ENCODE results near the gene MRPS27.
A peak's percentile ranks its signal among the peaks of the same experiment; 100 is the strongest.

MRPS27 gene

GRCh38 chr5:72234868-72235267, 85.2 kb downstream of the MRPS27 start:
- Histone ChIP-seq H3K56ac (ENCODE audit: low read length) (no peak overlapping the region), H3K4me3 (ENCODE audit: low read length) (no peak overlapping the region), H2AK5ac (ENCODE audit: low read length) (no peak overlapping the region), H4K8ac (ENCODE audit: low read depth, low read length) (no peak overlapping the region), H3K27me3 (ENCODE audit: insufficient read depth, low read length, poor library complexity) (no peaks in the 10 kb centered on the region), H3K4ac (ENCODE audit: low read depth, low read length) (no peak overlapping the region), H3K9ac (ENCODE audit: low read length) (no peak overlapping the region), H3K18ac (ENCODE audit: low read length) (peak overlapping the region; percentile 39), H3K27ac (ENCODE audit: low read depth, low read length) (no peak overlapping the region), H4K5ac (ENCODE audit: low read length) (no peak overlapping the region), H3K4me2 (ENCODE audit: low read length) (no peak overlapping the region), H2BK120ac (ENCODE audit: low read depth, low read length) (no peak overlapping the region), H3K79me1 (ENCODE audit: low read length) (no peaks in the 10 kb centered on the region), H3K23ac (ENCODE audit: low read length) (no peak overlapping the region), H3K36me3 (ENCODE audit: control insufficient read depth, insufficient read depth, low read length) (no peaks in the 10 kb centered on the region), H2BK15ac (replicated peaks; ENCODE audit: low read depth) (no peak overlapping the region), H3K4me1 (ENCODE audit: control insufficient read depth, low read depth, low read length) (no peaks in the 10 kb centered on the region), H3K79me2 (ENCODE audit: control insufficient read depth, insufficient read depth, low read length) (no peaks in the 10 kb centered on the region), H2BK5ac (ENCODE audit: low read length) (no peak overlapping the region)
- whole genome bisulfite sequencing (ENCODE audit: extremely low coverage, insufficient coverage, low lambda C conversion rate) = no CpG with 5 or more reads among the region's 1 CpG
- no peak for DNase-seq

DNA sequence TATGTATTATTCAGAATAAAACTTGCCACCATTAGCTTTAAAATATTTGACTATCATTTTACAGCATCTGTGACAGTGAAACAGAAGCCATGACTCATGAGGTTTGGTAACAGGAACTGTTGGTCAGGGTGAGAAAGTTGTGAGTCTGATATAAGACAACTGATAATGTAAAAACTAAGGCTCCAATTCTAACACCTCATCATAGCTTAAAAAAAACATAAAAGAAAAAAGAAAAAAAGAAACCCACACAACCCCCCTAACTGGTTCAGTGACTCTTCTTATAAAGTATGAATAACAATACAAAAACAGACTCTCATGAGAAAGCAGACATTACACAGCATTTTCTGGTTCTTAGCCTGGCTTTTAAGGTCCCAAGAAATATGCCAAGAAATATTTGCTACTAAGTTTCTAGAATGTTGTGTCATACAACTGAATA, 85.8 kb downstream of the MRPS27 start:
- no peak overlapping the region for H3K4me2 ChIP-seq (ENCODE audit: low read length)

GRCh38 chr5:72233835-72234234, 86.2 kb downstream of the MRPS27 start:
- Histone ChIP-seq H3K4me3 (ENCODE audit: low read length) (no peak overlapping the region), H3K4ac (ENCODE audit: low read depth, low read length) (no peak overlapping the region), H3K18ac (ENCODE audit: low read length) (no peak overlapping the region), H2AK5ac (ENCODE audit: low read length) (no peak overlapping the region), H3K79me2 (ENCODE audit: control insufficient read depth, insufficient read depth, low read length) (no peaks in the 10 kb centered on the region), H3K56ac (ENCODE audit: low read length) (no peak overlapping the region), H2BK120ac (ENCODE audit: low read depth, low read length) (no peak overlapping the region), H3K79me1 (ENCODE audit: low read length) (no peaks in the 10 kb centered on the region), H3K27ac (ENCODE audit: low read depth, low read length) (no peak overlapping the region), H4K8ac (ENCODE audit: low read depth, low read length) (no peak overlapping the region), H3K4me2 (ENCODE audit: low read length) (no peak overlapping the region), H3K9ac (ENCODE audit: low read length) (no peak overlapping the region), H3K4me1 (ENCODE audit: control insufficient read depth, low read depth, low read length) (no peaks in the 10 kb centered on the region), H2BK5ac (ENCODE audit: low read length) (no peak overlapping the region), H3K36me3 (ENCODE audit: control insufficient read depth, insufficient read depth, low read length) (no peaks in the 10 kb centered on the region), H3K27me3 (ENCODE audit: insufficient read depth, low read length, poor library complexity) (no peaks in the 10 kb centered on the region), H2BK15ac (replicated peaks; ENCODE audit: low read depth) (no peak overlapping the region), H4K5ac (ENCODE audit: low read length) (no peak overlapping the region), H3K23ac (ENCODE audit: low read length) (no peak overlapping the region)
- WGBS (ENCODE audit: extremely low coverage, insufficient coverage, low lambda C conversion rate) = 100% methylated on average over 1 of the region's 1 CpG
- no peak for DNase-seq

More for the DNA sequence above, 85.8 kb downstream of the MRPS27 start:
- Histone ChIP-seq H2BK120ac (ENCODE audit: low read depth, low read length) (no peak overlapping the region), H2AK5ac (ENCODE audit: low read length) (no peak overlapping the region), H3K4me3 (ENCODE audit: low read length) (no peak overlapping the region), H2BK5ac (ENCODE audit: low read length) (no peak overlapping the region), H3K56ac (ENCODE audit: low read length) (no peak overlapping the region), H3K79me2 (ENCODE audit: control insufficient read depth, insufficient read depth, low read length) (no peaks in the 10 kb centered on the region), H3K36me3 (ENCODE audit: control insufficient read depth, insufficient read depth, low read length) (no peaks in the 10 kb centered on the region), H3K27me3 (ENCODE audit: insufficient read depth, low read length, poor library complexity) (no peaks in the 10 kb centered on the region), H3K4ac (ENCODE audit: low read depth, low read length) (no peak overlapping the region), H3K79me1 (ENCODE audit: low read length) (no peaks in the 10 kb centered on the region), H4K8ac (ENCODE audit: low read depth, low read length) (no peak overlapping the region), H3K27ac (ENCODE audit: low read depth, low read length) (no peak overlapping the region), H4K5ac (ENCODE audit: low read length) (no peak overlapping the region), H3K23ac (ENCODE audit: low read length) (no peak overlapping the region), H3K9ac (ENCODE audit: low read length) (no peak overlapping the region), H3K4me1 (ENCODE audit: control insufficient read depth, low read depth, low read length) (no peaks in the 10 kb centered on the region), H3K18ac (ENCODE audit: low read length) (no peak overlapping the region), H2BK15ac (replicated peaks; ENCODE audit: low read depth) (no peak overlapping the region)
- peak; percentile 55 for DNase-seq

DNA sequence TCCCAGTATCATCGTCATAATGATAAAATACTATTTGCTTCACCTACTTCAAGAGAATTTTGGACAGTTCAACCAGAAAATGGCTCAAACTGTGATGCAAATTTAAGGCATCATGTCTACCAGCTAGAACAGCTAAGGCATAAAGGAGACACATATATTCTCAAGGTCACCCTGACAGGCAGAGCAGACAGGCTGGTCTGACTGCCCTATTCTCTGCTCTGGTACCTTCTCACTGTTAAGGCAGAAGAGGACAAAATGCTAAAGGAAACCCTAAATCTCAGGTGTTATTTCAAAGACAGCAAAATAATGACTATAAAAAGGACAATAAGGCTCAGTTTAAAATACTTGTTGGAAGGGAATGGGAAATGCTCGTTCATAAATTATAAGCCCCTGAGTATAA, 87.2 kb downstream of the MRPS27 start:
- Histone ChIP-seq H4K5ac (ENCODE audit: low read length) (no peak overlapping the region), H3K4me1 (ENCODE audit: control insufficient read depth, low read depth, low read length) (no peaks in the 10 kb centered on the region), H3K4me3 (ENCODE audit: low read length) (no peak overlapping the region), H2BK120ac (ENCODE audit: low read depth, low read length) (no peak overlapping the region), H3K27me3 (ENCODE audit: insufficient read depth, low read length, poor library complexity) (no peaks in the 10 kb centered on the region), H3K36me3 (ENCODE audit: control insufficient read depth, insufficient read depth, low read length) (no peaks in the 10 kb centered on the region), H4K8ac (ENCODE audit: low read depth, low read length) (no peak overlapping the region), H3K9ac (ENCODE audit: low read length) (no peak overlapping the region), H3K23ac (ENCODE audit: low read length) (no peak overlapping the region), H3K56ac (ENCODE audit: low read length) (no peak overlapping the region), H3K4me2 (ENCODE audit: low read length) (no peak overlapping the region), H3K79me1 (ENCODE audit: low read length) (no peaks in the 10 kb centered on the region), H3K79me2 (ENCODE audit: control insufficient read depth, insufficient read depth, low read length) (no peaks in the 10 kb centered on the region), H3K27ac (ENCODE audit: low read depth, low read length) (no peak overlapping the region), H2BK15ac (replicated peaks; ENCODE audit: low read depth) (no peak overlapping the region), H3K4ac (ENCODE audit: low read depth, low read length) (no peak overlapping the region), H2AK5ac (ENCODE audit: low read length) (no peak overlapping the region), H2BK5ac (ENCODE audit: low read length) (no peak overlapping the region), H3K18ac (ENCODE audit: low read length) (no peak overlapping the region)
- no CpG with 5 or more reads among the region's 2 CpGs for WGBS (ENCODE audit: extremely low coverage, insufficient coverage, low lambda C conversion rate)
- no peak for DNase-seq

- H3K4me3 ChIP-seq (ENCODE audit: low read length) = no peak overlapping the region
- H3K36me3 ChIP-seq (ENCODE audit: control insufficient read depth, insufficient read depth, low read length) = no peaks in the 10 kb centered on the region
- no peak overlapping the region for H3K23ac ChIP-seq (ENCODE audit: low read length)
- no CpG with 5 or more reads among the region's 6 CpGs for WGBS (ENCODE audit: extremely low coverage, insufficient coverage, low lambda C conversion rate)
- H2BK120ac ChIP-seq (ENCODE audit: low read depth, low read length) = no peak overlapping the region
- H4K5ac ChIP-seq (ENCODE audit: low read length) = no peak overlapping the region
- H2AK5ac ChIP-seq (ENCODE audit: low read length) = no peak overlapping the region
- H3K79me1 ChIP-seq (ENCODE audit: low read length) = no peaks in the 10 kb centered on the region
- no peak overlapping the region for H2BK15ac ChIP-seq (replicated peaks; ENCODE audit: low read depth)
- no peak overlapping the region for H2BK5ac ChIP-seq (ENCODE audit: low read length)
- H3K18ac ChIP-seq (ENCODE audit: low read length) = no peak overlapping the region
- H3K4ac ChIP-seq (ENCODE audit: low read depth, low read length) = no peak overlapping the region
- no peak overlapping the region for H3K56ac ChIP-seq (ENCODE audit: low read length)
- H3K4me1 ChIP-seq (ENCODE audit: control insufficient read depth, low read depth, low read length) = no peaks in the 10 kb centered on the region
- H3K79me2 ChIP-seq (ENCODE audit: control insufficient read depth, insufficient read depth, low read length) = no peaks in the 10 kb centered on the region
- DNase-seq = no peak
- H3K27ac ChIP-seq (ENCODE audit: low read depth, low read length) = no peak overlapping the region
- no peaks in the 10 kb centered on the region for H3K27me3 ChIP-seq (ENCODE audit: insufficient read depth, low read length, poor library complexity)
- H3K9ac ChIP-seq (ENCODE audit: low read length) = no peak overlapping the region
- H4K8ac ChIP-seq (ENCODE audit: low read depth, low read length) = no peak overlapping the region
- no peak overlapping the region for H3K4me2 ChIP-seq (ENCODE audit: low read length)
Observed at GRCh38 chr5:72231991-72232703, 87.9 kb downstream of the MRPS27 start.

- H3K79me1 ChIP-seq (ENCODE audit: low read length) = no peaks in the 10 kb centered on the region
- H3K23ac ChIP-seq (ENCODE audit: low read length) = no peak overlapping the region
- H4K5ac ChIP-seq (ENCODE audit: low read length) = no peak overlapping the region
- H2BK15ac ChIP-seq (replicated peaks; ENCODE audit: low read depth) = no peak overlapping the region
- DNase-seq = no peak
- no peak overlapping the region for H3K18ac ChIP-seq (ENCODE audit: low read length)
- H3K4ac ChIP-seq (ENCODE audit: low read depth, low read length) = no peak overlapping the region
- H2BK5ac ChIP-seq (ENCODE audit: low read length) = no peak overlapping the region
- WGBS (ENCODE audit: extremely low coverage, insufficient coverage, low lambda C conversion rate) = no CpG with 5 or more reads among the region's 3 CpGs
- H3K9ac ChIP-seq (ENCODE audit: low read length) = no peak overlapping the region
- H3K56ac ChIP-seq (ENCODE audit: low read length) = no peak overlapping the region
- H2AK5ac ChIP-seq (ENCODE audit: low read length) = no peak overlapping the region
- H3K27me3 ChIP-seq (ENCODE audit: insufficient read depth, low read length, poor library complexity) = no peaks in the 10 kb centered on the region
- H3K4me1 ChIP-seq (ENCODE audit: control insufficient read depth, low read depth, low read length) = no peaks in the 10 kb centered on the region
- no peak overlapping the region for H3K4me3 ChIP-seq (ENCODE audit: low read length)
- peaks cover 3% of the 10 kb centered on the region for H3K36me3 ChIP-seq (ENCODE audit: control insufficient read depth, insufficient read depth, low read length)
- no peaks in the 10 kb centered on the region for H3K79me2 ChIP-seq (ENCODE audit: control insufficient read depth, insufficient read depth, low read length)
- no peak overlapping the region for H3K4me2 ChIP-seq (ENCODE audit: low read length)
- no peak overlapping the region for H3K27ac ChIP-seq (ENCODE audit: low read depth, low read length)
- H4K8ac ChIP-seq (ENCODE audit: low read depth, low read length) = no peak overlapping the region
- H2BK120ac ChIP-seq (ENCODE audit: low read depth, low read length) = no peak overlapping the region
Observed at GRCh38 chr5:72228960-72229359, 91.1 kb downstream of the MRPS27 start.
